M059J (cell line): Measurements from ENCODE around the gene ATP2C2. TPM values are rescaled to one million over a fixed set of nuclear protein-coding genes. Genes with fewer than 3 reads are reported as not detected.

Experiments used
- DNase-seq: peaks from one replicate; pipeline ENCODE4 v3.0.0-alpha.2; 2012; ENCODE audit warnings: low read depth
- total RNA-seq: library from RNA; depleted of rRNA; stranded (reverse); fragments of >200 nt; shearing (Covaris generic); gene quantifications from 2 replicates; pipeline ENCODE4 v1.2.3, GENCODE V29; 2014

The ATP2C2 gene
- total RNA-seq, 1 experiment from 2014 or later = 0.07 TPM

DNA sequence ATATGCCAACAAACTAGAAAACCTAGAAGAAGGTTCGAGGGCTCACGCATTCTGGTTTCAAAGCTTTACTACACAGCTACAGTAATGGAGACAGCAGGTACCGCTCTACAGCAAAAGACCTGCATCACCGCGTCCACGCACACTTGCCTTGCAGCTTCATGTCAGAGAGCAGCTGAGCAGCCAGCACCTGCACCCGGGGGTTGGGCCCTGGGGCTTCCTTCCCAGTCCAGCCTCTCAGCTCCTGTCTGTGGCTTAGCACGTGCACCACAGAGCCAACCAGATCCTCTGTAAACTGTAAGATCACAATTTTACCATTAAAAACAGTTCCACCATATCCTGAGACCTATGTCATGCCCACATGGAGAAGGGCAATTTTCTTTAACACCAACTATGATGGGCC, 120.8 kb downstream of the ATP2C2 start:
- no peak for DNase-seq

DNA sequence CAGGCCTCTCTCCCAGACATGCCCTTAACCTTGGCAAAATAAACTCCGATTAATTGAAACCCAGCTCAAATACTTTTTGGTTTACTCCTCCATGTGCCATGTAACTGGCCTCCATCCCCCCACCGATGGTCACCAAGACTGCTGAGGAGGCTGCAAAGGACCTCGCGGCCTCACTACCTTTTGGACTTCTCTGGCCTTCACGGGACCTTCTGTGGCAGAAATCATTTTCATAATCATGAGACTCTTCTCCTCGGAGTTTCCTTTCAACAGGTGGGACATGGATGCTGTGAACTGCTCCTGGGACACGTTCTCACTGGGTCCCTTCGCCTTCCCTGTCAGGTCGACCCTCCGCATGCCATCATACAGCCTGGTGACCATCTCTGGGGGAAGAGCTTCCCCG, 127.2 kb downstream of the ATP2C2 start:
- no peak for DNase-seq

DNA sequence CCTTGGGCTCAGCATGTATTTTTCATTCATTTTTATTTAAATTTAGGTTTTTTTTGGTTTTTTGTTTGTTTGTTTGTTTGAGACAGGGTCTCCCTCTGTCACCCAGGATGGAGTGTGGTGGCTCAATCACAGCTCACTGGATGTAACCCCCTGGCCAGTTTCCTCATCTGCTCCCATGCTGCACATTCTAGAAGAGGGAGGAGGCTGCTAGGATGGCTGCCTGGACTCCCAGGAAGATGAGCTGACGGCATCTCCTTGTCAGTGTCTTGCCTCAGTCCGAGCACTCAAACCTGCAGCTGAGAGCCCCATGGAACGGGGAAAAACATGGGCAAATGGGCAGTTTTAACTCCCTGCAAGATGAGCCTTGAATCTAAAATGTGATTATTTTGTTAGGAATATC, 128.7 kb downstream of the ATP2C2 start:
- DNase-seq = no peak

DNA sequence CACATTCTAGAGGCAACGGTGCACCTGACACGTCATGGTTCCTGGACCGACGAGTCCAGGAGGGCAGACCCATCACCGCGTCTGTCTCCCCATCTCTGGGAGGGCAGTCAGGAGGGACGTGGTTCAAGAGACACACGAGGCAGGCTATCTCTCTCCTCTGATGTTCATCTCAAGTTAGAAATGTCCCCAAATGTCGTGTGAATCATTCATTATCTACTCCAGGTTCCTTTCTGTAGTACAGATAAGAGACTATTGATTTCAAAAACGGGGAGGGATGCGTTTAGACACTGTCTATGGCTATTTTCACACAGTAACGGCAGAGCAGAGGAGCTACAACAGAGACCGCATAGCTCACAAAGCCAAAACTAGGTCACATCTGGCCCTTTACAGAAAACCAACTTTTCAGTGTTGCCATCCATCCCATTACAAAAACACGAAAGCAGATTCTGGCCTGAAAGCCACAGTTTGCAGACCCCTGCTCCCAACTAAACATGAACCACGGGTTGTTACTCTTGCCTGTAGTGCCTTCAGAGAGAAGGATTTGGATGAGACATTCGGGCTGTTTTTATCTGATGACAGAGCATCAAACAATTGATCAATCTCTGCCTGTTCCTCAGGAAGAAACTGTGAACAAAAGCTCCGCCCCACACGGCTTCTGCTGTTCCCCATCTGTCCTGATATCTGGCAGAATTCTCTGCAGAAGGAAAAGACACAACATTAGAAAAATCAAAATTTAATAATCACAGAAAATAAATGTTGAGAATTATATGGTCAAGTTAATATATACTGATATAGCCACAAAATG, 129.3 kb downstream of the ATP2C2 start:
- DNase-seq = no peak

DNA sequence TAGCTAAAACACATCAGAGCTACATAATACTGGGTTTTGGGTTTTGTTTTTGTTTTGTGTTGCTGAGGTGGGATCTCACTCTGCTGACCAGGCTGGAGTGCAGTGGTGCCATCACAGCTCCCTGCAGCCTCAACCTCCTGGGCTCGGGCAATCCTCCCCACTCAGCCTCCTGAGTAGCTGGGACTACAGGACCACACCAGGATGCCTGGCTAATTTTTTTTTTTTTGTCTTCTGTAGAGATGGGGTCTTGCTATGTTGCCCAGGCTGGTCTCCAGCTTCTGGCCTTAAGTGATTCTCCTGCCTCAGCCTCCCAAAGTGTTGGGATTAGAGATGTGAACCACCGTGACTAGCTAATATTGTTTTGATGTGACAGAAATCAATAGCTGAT, 129.9 kb downstream of the ATP2C2 start:
- no peak for DNase-seq

DNA sequence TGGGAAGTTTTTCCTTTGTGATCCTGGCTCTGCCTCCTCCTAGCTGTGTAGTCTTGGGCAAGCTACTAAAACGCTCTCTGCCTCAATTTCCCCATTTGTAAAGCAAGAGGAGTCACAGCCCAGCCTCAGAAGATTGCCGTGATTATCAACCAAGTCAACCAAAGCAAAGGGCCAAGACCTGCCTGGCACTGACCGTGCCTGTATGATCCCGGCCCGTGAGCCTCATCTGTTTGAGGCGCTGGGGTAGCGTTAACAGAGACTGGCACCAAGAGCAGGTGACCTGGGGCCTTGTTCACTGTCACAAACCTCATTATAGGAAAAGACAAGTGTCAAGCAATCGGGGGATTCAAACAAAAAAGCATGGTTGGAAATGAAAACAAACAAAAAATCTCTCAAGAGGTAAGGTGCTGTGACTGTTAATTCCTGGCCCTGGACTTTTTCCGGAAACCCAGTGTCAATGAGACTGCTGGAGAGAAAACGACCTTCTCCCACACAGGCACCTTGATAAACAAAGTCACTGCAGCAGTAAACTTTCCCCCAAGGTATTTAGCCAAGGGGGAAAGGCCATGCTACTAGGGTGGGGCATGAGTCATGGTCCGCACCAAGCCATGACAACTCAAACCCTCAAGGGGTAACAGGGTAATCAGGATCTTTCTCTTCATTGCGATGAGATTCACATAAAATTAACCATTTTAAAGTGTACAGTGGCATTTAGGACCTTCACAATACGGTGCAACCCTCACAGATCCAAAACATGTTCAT, 130.7 kb downstream of the ATP2C2 start:
- peak; percentile 75 for DNase-seq

DNA sequence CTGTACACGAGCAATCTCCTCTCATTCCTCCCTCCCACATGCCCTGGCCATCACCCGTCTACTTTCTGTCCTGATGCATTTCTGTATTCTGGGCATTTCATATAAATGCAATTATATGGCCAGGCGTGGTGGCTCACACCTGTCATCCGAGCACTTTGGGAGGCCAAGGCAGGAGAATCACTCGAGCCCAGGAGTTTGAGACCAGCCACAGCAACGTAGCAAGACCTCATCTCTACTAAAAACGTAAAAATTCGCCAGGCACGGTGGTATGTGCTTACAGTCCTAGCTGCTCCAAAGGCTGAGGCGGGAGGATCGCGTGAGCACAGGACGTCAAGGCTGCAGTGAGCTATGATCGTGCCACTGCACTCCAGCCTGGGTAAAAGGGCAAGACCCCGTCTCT, 131.3 kb downstream of the ATP2C2 start:
- DNase-seq = no peak

DNA sequence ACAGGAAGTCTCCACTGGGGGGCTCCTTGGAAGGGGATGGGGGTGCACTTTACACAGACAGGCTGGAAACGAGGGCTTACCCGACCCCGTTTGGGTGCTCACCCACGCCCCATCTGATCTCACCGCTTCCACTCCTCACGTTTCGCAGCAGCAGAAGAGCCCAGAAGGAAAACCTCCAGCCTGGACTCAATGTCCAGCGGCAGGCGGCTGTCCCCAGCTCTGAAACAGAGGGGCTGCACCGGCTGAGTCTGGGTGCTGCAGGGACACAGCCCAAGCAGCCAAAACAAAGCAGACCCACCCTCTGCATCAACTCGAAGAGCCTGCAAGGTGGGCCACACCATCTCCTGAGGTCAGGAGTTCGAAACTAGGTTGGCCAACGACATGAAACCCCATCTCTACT, 132.2 kb downstream of the ATP2C2 start:
- DNase-seq = no peak

DNA sequence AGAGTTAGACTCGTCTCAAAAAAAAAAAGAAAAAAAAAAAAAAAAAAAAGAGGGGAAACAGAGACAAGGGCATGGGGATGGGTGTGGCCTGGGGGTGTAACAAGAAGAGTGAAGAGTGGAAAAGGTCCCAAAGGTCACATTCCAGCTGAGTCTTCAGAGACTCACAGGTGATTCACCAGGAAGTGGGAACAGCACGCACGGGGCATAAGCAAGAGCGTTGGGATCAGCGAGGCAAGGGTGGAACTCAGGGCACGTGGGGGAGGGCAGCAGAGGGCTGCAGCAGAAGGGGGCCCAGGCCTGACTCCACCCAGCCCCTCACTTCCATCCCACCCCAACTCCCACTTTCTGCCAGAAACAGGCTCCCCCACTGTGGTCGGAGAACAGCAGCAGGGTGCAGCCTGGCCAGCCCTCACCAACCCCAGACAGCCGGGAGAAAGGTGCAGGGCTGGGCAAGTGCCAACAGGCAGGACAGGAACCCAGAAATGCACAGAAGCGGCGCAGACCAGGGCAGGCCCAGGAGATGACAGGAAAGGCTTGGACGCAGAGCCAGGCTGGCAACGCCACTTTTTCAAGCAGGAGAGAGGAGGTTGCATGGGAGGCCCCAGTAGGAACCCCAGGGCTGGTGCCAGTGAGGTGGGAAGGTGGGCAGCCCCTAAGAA, 132.9 kb downstream of the ATP2C2 start:
- peak; percentile 98 for DNase-seq

DNA sequence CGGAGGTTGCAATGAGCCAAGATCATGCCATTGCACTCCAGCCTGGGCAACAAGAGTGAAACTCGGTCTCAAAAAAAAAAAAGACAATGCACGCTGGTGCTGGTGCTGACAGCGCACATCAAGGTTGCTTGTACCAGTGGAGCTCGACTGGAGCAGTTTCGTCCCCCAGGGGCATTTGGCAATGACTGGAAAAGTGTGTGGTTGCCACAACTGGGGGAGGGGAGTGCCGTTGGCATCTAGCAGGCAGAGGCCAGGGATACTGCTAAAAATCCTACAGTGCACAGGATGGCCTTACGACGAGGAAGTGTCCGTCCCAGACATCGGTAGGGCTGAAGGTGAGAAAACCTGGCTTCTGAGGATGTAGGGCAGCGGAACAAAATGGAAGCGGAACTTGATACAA, 133.7 kb downstream of the ATP2C2 start:
- DNase-seq = peak; percentile 66

DNA sequence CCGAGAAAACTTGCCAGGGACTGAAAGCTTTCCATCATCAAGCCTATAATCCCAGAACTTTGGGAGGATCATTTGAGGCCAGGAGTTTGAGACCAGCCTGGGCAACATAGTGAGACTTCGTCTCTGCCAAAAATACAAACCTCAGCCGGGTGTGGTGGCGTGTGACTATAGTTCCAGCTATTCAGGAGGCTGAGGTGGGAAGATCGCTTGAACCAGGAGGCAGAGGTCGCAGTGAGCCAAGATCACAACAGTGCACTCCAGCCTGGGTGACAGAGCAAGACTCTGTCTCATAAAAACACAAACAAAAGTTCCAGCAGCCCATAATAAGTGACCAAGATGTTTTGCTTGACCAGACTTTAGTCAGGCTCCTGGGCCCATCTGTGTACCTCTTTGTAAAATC, 134.2 kb downstream of the ATP2C2 start:
- DNase-seq = peak; percentile 69

DNA sequence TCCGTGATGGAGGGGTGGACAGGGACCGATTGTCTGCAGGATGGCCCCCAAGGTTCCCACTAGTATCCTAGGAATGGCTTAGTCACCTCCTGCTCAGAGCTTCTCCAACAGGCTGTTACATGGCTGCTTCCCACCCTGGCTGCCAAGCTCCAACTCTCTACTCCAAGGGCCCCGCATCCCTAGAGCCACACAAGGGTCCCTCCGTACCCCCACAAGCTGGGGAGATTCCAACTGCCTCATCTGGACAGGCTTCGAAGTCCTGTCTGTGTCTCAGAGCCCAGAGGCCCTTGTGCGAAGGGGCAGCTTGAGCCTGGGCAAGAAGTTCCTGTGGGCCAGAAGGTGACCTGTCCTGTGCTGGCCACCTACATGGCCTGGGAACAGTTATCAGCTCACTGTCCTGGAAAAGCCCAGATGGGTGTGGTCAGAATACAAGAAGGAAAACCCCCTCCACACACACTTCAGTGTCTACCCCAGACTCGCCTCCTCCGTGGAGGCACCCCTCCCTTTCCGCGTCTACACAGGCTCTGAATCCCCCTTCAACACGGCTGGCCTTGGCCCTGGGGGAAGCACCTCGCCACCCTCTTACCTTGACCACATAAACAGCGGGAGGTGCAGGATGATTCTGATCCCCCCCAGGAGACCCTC, 135.5 kb downstream of the ATP2C2 start:
- peak; percentile 62 for DNase-seq

DNA sequence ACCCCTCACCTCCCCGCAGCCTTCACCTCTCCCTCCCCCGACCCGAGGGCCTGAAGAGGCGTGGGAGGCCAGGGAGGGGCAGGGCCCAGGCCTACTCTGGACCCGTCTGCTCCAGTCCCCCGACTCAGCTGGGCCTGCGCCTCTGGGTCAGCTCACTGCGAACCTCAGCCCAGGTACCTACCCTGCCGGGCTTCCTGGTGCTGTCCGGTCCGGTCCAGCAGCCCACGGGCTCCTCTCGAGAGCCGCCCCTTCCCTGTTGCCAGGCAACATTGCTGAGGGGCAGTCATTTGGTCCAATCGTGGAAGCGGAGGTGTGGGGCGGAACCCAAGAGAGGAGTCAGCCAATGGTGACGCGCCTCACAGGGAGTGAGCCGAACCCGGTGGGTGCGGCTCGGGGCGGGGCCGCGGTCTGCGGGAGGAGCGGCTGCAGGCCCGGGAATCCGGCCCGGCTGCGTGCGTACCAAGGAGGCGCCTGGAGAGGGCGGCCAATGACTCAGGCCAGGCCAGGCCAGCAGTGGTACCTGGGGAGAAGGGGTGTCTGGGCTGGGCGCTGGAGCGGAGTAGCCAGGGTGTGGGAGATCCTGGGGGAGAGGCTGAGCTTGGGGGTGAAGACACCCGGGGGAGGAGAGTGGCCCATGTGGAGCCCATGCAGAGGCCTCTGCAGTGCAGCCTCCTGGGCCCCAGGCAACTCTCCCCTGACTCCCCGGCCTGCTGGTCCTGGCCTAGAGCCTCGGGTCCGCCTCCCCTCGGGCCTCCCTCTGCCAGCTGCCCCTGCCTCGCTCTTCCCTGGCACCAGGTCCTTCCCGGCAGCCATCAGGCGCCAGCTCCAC, 136.3 kb downstream of the ATP2C2 start, which contains the start of gene MEAK7:
Gene MEAK7 (minus strand): TSS at position 240 of the 829 bp plus-strand sequence. CDS start 6,573 bp downstream, outside the sequence.
- DNase-seq = peak; percentile 98

DNA sequence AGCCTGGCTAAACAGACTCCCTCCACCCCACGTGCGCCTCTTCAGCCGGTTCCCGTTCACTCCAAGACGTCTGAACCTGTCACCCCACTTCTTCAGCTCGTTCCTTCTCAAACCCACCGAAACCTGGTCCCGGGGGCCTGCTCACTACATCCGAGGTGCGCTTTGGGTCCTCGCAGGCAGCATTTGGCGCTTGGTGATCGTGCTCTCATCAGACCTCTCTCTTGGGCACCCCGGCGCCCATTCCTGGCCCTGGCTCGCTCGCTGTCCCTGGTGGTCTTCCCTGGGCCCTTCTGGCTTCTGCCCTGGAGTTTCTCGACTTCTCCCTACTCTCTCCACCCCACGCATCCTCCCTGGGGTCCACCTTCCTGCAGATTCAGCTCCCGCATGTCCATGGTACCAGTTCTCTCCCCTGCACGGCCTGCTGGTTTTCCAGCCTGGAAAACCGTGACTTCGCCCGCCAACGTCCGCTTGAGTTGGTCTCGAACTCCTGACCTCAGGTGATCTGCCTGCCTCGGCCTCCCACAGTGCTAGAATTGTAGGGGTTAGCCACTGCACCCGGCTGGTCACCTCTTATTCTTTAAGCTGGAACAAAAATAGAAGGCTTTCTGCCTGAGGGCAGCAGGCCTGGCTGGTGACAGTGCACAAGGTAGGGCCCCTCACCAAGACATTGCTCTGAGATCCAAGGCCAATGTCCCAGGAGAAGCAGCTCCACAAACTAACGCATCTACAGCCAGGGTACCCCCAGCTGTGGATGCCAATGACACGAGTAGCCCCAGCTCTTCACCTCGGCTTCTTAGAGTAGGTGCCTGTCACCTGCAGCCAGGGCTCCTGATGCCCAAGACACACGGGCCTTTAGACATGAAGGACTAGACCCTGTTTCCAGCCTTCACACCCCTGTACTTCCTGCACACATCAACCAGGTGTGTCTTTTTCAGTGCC, 137.2 kb downstream of the ATP2C2 start:
- peak; percentile 47 for DNase-seq

DNA sequence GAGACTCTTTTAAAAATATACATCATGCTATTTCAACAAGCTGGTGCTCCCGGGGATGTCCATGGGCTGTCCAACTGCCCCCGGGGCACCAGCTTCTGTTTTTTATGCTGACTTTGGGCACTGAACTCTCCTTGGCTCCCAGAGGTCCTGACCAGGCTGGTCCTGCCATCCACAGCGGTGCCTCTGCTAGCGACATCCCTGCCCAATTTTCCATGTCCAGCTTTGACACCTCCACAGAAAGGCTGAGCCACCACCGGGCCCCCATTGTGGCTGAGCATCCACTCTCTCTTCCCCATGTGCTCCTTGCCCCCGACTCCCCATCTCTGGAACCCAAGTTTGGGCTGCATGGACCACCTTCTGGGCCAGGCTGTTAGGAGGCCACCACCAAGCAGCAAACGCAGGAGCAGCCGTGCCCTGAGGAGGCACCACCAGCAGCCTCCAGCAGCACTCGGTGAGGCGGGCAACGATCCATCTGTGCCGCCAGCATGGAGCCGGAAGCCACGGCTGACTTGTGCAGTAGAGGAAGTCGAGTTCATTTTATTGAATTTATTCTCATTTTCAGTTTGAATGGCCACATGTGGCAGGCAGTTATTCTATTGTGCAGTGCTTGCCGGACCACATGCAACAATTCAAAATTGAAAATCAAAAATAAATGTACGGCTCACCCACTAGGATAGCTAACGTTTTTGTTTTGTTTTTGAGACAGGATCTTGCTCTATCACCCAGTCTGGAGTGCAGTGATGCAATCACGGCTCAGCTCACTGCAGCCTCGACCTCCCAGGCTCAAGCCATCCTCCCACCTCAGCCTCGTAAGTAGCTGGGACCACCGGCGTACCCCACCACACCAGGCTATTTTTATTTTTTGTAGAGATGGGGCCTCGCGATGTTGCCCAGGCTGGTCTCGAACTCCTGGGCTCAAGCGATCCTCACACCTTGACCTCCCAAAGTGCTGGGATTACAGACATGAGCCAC, 139.0 kb downstream of the ATP2C2 start:
- no peak for DNase-seq

DNA sequence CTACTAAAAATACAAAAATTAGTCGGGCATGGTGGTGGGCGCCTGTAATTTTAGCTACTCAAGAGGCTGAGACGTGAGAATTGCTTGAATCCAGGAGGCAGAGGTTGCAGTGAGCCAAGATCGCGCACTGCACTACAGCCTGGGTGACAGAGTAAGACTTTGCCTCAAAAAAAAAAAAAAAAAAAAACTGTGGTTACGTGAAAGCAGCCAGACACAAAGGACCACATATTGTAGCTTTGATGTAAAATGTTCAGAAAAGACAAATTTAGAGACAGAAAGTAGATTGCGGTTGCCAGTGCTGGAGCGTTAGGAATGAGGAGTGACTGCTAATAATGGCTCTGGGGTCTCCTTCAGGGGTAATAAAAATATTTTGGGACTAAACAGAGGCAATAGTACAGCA, 140.2 kb downstream of the ATP2C2 start:
- DNase-seq = no peak

DNA sequence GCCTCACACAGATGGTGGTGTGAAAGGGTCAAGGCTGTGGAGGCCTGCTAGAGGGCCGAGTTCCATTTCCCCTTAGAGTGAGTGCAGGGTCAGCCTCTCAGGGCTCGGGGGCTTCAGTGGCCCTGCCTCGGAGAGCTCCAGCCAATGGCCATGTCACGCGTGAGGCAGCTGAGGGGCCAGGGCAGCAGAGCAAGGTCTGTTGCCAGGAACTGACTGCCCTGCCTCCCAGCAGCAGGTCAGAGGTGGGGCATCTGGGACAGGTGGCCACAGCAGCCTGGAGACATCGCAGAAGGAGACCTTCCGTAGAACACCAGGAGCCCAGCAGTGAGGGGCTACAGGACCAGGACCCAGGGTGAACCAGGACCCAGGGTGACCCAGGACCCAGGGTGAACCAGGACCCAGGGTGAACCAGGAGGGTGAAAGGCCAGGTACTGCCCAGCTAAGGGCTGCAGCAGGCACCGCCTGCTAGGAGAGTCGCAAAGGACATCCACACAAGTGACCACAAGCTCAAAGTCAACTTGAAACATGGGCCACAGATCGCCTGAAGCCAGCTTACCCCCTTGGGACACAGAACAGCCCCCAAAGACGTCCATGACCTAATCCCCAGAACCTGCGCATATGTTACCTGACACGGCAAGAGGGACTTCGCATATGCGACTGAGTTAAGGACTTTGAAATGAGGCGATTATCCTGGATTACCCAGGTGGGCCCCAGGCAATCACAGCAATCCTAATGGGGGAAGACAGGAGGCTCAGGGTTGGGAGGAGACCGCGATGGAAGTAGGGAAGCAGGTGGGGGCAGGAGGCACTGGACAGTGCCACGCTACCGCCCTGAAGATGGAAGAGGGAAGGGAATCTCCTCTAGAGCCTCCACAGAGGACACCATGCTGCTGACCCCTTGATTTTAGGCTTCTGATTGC, 141.0 kb downstream of the ATP2C2 start:
- DNase-seq = no peak
